Suprapubic skin (tissue), 3 donors: ENCODE data around the gene KDM4B.

ENCODE experiments used
- CTCF ChIP-seq, 2 donors: fragments of 200-600 bp in 1 of 2; fragments of 450-650 bp in 1 of 2; sonication (generic) in 1 of 2; IDR thresholded peaks; one replicate each; pipeline ENCODE4 v1.5.1; 2016 to 2019; ENCODE audit warnings: antibody characterized with exemption in 2 of 2, mild to moderate bottlenecking in 1 of 2, moderate library complexity in 1 of 2
- EP300 ChIP-seq: sonication (generic); formaldehyde crosslinking; IDR thresholded peaks from one replicate; pipeline ENCODE4 v1.6.1; 2017; ENCODE audit warnings: antibody characterized with exemption
- POLR2A ChIP-seq, 2 donors: fragments of 450-650 bp; IDR thresholded peaks; one replicate each; pipeline ENCODE4 v1.6.1; 2017; ENCODE audit warnings: antibody characterized with exemption in 2 of 2, mild to moderate bottlenecking in 2 of 2, moderate library complexity in 2 of 2

- TF ChIP-seq CTCF (IDR thresholded peaks at IDR 0.05) (no peak), POLR2A (IDR thresholded peaks at IDR 0.05) (no peak), EP300 (no peak)
These were observed 95.1 kb downstream of the KDM4B start for GRCh38 chr19:5063873-5064645.
